ENCODE measurements around the gene RSU1. TPM values are rescaled to one million over a fixed set of nuclear protein-coding genes. Genes with fewer than 3 reads are reported as not detected.

The RSU1 gene
- total RNA-seq, 4 donors from 2014 or later = 40.5 to 95.4 (median 65.2) TPM

DNA sequence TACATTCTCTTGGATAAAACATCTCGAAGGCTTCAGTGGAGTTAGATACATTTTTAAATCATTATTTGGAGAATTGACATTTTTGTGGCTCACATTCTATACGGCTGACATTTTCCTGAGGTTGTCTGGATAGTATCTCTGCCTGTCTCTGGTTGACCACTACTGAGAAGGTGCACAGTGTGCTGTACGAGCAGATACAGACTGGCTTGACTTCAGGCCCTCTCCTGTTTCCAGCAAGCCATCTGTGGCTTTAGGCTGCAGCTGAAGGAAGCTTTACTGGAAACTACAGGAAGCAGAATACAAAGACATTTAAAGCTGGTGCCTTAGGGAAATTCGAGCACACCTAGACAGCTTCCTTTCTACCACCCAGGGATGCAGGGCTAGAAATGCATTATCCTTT is 39.3 kb upstream of the RSU1 start:
- DNase-seq = no peak
- intact Hi-C loops (cut with DNase I; ENCODE audit: low total_unique reads) = no loop called here
- H3K4me1 ChIP-seq = no peaks in the 10 kb centered on the region
- no peak overlapping the region for H3K27ac ChIP-seq
- H3K36me3 ChIP-seq = no peaks in the 10 kb centered on the region
- no peaks in the 10 kb centered on the region for H3K9me3 ChIP-seq
- TF ChIP-seq POLR2A (IDR thresholded peaks at IDR 0.05) = no peak
- TF ChIP-seq, protein P1, sequence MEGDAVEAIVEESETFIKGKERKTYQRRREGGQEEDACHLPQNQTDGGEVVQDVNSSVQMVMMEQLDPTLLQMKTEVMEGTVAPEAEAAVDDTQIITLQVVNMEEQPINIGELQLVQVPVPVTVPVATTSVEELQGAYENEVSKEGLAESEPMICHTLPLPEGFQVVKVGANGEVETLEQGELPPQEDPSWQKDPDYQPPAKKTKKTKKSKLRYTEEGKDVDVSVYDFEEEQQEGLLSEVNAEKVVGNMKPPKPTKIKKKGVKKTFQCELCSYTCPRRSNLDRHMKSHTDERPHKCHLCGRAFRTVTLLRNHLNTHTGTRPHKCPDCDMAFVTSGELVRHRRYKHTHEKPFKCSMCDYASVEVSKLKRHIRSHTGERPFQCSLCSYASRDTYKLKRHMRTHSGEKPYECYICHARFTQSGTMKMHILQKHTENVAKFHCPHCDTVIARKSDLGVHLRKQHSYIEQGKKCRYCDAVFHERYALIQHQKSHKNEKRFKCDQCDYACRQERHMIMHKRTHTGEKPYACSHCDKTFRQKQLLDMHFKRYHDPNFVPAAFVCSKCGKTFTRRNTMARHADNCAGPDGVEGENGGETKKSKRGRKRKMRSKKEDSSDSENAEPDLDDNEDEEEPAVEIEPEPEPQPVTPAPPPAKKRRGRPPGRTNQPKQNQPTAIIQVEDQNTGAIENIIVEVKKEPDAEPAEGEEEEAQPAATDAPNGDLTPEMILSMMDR (IDR thresholded peaks at IDR 0.05) = no peak
- no peaks in the 10 kb centered on the region for H3K27me3 ChIP-seq
- H3K4me3 ChIP-seq = no peak overlapping the region

DNA sequence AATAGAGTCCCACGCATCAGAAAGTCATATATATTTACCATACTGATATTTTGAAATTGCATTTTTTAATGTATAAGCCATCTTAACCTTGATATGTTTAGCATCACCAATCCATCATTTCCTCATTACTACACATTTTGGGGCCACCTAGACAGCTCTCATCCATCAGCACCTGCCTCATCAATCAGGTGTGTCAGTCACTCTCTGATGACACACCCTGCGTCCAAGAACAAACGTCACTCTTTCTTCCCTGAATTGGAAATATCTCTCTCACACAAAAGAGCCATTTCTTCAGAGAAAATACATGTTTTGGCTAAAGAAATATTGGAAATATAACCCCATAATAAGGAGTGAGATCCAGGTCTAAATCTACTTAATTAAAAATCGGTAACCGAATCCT is 38.9 kb upstream of the RSU1 start:
- H3K9me3 ChIP-seq = no peaks in the 10 kb centered on the region

DNA sequence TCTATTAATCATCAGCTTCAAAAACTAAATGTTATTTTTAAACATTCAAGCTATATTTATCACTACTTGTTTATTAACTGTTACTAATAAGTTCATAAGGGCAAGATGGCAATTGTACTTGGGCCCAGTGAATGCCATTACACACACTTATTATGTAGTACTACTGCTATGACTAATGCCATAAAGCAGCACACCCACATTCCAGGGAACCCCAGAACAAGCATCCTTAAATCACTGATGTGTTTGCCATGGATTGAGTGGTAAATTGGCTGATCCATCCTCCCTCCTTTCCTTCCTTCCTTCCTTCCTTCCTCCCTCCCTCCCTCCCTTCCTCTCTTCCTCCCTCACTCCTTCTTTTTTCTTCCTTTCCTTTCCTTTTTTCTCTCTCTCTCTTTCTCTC is 37.4 kb upstream of the RSU1 start:
- no peak overlapping the region for H3K4me3 ChIP-seq
- no peaks in the 10 kb centered on the region for H3K9me3 ChIP-seq
- no peaks in the 10 kb centered on the region for H3K4me1 ChIP-seq
- TF ChIP-seq, protein P1 (IDR thresholded peaks at IDR 0.05) = no peak
- TF ChIP-seq POLR2A (IDR thresholded peaks at IDR 0.05) = no peak
- intact Hi-C loops (cut with DNase I; ENCODE audit: low total_unique reads) = no loop called here
- H3K36me3 ChIP-seq = no peaks in the 10 kb centered on the region
- H3K27ac ChIP-seq = no peak overlapping the region
- no peaks in the 10 kb centered on the region for H3K27me3 ChIP-seq
- DNase-seq = no peak

More for the DNA sequence above, 38.9 kb upstream of the RSU1 start:
- H3K36me3 ChIP-seq = no peaks in the 10 kb centered on the region
- peak overlapping the region in 1 of 2 donors; percentile 4 for H3K27ac ChIP-seq
- TF ChIP-seq, protein P1 (IDR thresholded peaks at IDR 0.05) = no peak
- TF ChIP-seq POLR2A (IDR thresholded peaks at IDR 0.05) = no peak
- intact Hi-C loops (cut with DNase I; ENCODE audit: low total_unique reads) = no loop called here
- no peaks in the 10 kb centered on the region for H3K4me1 ChIP-seq
- no peaks in the 10 kb centered on the region for H3K27me3 ChIP-seq
- DNase-seq = no peak
- no peak overlapping the region for H3K4me3 ChIP-seq

DNA sequence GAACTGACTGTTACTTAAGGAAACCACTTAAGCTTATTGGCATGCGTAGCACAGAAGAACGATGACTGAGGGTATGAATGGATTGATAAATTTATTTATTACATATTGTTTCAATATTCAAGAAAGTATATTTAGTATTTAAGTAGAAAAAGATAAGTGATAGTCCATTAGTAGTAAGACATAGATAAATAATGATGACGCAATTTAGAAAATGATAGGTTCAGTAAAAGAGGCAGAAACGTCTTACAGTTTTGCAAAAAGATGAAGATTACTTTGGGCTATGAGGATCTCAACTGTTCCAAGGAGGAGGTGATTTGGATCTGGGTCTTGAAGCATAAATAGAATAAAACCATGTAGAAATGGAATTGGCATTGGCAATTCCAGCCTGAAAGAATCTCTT is 36.6 kb upstream of the RSU1 start:
- TF ChIP-seq, protein P1 (IDR thresholded peaks at IDR 0.05) = no peak
- TF ChIP-seq POLR2A (IDR thresholded peaks at IDR 0.05) = no peak
- intact Hi-C loops (cut with DNase I; ENCODE audit: low total_unique reads) = no loop called here
- DNase-seq = no peak
- Histone ChIP-seq H3K27ac (no peak overlapping the region), H3K9me3 (no peaks in the 10 kb centered on the region), H3K4me1 (no peaks in the 10 kb centered on the region), H3K27me3 (no peaks in the 10 kb centered on the region), H3K4me3 (no peak overlapping the region), H3K36me3 (no peaks in the 10 kb centered on the region)

- Histone ChIP-seq H3K27ac (no peak overlapping the region), H3K4me3 (no peak overlapping the region), H3K4me1 (no peaks in the 10 kb centered on the region), H3K27me3 (no peaks in the 10 kb centered on the region), H3K9me3 (no peaks in the 10 kb centered on the region), H3K36me3 (no peaks in the 10 kb centered on the region)
- TF ChIP-seq, protein P1 (IDR thresholded peaks at IDR 0.05) = no peak
- TF ChIP-seq POLR2A (IDR thresholded peaks at IDR 0.05) = no peak
- DNase-seq = no peak
- intact Hi-C loops (cut with DNase I; ENCODE audit: low total_unique reads) = no loop called here
These were observed 36.0 kb upstream of the RSU1 start for GRCh38 chr10:16853201-16853600.

Data from uterus (tissue), 4 donors.